Measurements from ENCODE around the gene TLE2.

- TF ChIP-seq CTCF (optimal IDR thresholded peaks at IDR 0.05 in 1 of 3, IDR thresholded peaks at IDR 0.05 in 1 of 3, conservative IDR thresholded peaks at IDR 0.05 in 1 of 3; ENCODE audit: extremely low read depth in 1 of 3, insufficient read depth in 2 of 3, low read length in 3 of 3) (no peak), EZH2 (IDR thresholded peaks at IDR 0.05; ENCODE audit: low read length) (no peak)
Observed at GRCh38 chr19:3064011-3064330, 34.9 kb upstream of the TLE2 start.

Data from keratinocyte (primary cell).